GM18502 (cell line): ENCODE data around the gene PTPRT.

Experiments
- ATAC-seq: cut with Tn5 transposase; IDR thresholded peaks from one replicate; pipeline ENCODE4 v1.9.1; 2021; ENCODE audit warnings: mild to moderate bottlenecking; ENCODE audit not compliant: unreplicated experiment, poor library complexity

Gene PTPRT

DNA sequence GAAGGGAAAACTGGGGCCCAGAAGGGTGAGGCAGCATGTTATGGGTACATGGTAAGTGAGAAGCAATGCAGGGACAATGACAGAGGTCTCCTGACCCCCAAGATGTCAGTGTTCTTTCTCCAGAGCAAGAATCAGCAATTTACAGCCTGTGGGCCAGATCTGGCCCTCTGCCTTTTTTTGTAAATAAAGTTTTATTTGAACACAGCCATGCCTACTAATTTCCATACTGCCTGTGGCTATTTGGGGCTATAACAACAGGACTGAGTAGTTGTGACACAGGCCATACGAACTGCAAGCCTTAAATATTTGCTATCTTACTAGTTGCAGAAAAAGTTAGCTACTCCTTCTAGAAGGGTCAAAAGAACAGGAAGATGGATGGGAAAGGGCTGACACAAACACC lies 52.5 kb downstream of the PTPRT start:
- ATAC-seq, result no peak

DNA sequence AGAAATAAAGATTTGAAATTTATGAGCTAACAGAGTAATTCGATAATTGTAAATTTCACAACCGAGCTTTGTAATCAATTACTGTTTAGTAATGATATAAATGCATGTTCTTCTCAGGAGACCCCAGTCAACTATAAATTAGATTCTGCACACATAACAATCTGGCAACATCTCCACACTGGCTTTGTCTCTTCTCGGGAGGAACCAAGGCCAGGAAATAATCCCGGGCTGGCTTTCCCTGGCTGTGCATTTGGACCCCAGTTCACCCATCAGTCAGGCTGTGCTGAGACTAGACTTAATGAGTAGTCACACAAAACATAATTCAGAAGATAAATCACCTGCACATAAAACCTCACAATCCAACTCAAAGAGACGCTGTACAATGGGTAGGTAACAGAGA lies 65.5 kb downstream of the PTPRT start:
- ATAC-seq, result no peak

DNA sequence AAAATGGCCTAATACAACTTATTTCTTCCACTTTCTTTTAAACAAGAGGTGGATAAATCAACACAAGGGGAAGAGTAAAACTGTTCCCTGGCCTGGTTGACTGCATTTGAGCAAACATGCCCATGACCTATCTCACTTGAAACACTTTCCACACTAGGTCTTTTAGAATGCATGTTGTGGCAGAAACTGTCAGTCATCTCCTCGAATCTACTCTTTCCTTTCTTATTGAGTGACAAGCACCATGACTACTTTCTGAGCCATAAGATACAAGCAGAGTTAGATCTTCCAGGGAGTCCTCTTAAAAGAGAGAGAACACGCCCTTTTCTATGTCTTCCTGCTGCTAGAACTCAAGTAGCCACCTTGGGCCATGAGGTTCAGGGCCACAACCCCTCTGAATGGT lies 66.5 kb downstream of the PTPRT start:
- no peak for ATAC-seq

DNA sequence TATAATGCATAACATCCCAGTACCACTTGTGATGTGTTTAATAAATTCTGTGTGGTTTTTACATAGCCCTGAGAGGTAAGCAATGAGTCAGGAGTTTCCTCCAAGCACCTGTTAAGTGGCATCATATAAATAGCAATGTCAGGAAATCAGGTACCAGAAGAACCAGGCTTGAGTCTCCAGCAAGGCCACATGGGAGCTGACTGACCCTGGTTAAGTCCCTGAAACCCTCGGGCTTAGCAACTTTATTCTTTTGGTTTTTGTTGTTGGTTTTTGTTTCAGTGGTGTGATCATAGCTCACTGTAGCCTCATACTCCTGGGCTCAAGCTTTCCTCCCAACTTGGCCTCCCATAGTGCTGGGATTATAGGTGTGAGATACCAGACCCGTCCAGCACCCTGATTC lies 70.0 kb downstream of the PTPRT start:
- ATAC-seq, result no peak

DNA sequence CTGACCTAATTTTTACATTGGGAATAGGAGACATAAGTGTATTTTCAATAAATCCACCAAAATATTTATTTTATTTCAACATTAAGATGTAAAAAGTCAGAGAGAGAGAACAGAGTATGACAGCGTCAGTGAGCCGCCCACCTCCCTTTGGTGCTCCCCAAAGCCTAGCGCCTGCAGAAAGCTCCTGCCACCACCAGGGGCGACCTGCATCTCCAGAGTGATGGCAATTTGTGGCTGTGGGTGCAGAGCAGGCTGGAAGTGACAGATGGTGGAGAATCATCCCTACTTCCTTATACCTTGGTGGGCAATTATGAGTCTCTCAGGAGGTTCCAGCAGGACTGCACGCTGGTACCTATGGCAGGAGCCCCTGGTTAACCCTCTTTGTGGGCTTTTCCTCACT lies 87.3 kb downstream of the PTPRT start:
- ATAC-seq, result no peak

DNA sequence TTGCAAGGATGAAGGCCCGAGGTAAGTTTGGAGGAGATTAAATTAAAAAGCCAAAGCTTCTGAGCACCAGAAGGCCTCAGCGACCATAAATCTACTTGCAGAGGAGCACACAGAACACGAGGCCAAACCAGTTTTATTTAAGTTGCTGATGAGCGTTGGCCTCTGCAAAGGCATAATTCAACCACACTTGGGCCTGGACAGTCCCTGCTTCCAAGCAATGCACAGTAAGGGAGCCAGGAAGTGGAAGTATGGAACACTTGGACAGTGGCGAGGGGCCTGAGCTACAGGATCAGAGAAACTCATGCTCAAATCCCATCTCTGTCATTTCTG lies 92.8 kb downstream of the PTPRT start:
- no peak for ATAC-seq

DNA sequence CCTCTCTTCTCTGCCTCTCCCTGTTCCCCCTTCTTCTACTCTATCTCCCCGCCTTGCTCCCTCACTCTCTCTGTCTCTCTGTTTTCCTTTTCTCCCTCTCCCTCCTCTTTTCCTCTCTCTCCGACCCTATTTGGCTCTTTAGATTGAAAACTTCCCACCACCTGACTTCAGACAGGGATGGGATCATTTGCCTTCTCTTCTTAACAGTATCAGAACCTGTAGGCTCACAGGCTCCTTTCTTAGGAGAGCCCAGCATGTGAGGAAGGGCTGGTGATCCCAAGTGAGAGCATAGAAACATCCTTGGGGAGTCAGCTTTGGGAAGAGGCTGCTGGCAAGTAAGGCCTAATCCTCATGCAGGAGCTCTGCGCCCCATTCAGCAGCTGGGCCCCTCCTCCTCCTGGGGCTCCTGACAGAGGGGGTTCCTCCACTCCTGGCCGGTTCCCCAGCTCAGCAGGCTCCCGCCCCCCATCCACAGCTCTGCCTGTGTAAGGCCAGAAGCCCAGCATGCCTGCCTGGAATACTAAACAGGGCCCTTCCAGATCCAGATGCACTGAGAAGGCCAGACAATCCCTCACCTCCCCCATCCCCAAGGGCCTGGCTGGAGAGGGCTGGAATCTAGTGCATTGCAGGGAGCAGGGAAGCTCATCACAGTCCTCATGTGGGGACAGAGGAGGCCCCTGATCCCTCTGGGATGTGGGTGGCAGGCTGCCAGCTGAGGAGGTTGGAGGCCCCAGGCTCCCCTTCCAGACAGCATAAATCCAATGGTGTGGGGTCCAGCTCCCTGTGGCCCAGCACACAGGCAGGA lies 93.4 kb downstream of the PTPRT start:
- ATAC-seq, result no peak

DNA sequence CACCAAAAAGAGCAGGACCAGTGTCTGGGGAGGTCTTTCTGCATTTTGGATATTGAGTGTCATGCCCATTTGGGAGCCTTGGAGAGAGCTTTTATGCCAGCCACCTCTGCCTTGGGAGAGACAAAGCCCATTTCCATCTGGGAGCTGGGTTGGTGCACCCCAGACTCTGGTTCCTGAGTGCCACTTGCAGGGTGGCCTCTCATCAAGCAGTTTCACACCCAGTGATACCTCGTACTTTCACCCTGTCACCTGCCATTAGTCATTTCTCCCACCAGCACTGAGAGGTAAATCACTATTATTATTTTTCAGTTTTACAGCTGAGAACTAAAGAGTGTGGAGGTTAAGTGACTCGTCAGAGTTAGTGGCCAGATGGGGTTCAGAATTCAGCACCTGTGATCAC lies 94.7 kb downstream of the PTPRT start:
- no peak for ATAC-seq

DNA sequence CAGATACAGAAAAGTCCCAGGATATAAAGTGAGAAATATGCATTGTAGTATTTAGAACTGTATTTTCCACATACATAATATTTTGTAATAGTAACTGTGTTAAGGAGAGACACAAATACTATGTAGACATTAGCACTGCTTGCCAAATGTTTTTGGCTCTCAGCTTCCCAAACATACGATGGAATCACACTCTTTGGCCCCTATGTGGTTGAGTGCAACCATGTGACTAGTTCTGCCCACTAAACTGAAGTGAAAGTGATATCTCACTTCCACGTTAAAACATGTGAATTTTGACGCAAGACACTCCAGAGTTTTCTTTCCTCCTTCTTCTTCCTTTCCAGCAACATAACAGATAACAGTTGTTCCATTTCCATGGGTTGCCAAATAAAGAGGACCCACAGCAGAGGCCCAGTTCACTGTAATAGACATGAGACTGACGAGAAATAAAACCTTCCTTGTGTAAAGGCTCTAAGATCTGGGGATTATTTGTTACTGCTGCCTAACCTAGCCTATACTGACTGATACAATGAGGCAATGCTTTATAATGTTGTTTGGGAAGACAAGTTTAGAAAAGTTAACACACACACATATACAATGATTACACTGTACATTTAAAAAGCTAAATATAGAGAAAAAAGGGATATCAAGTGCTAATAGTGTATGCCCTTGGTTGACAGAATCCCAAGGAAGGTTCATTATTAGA lies 97.2 kb downstream of the PTPRT start:
- ATAC-seq, result no peak

DNA sequence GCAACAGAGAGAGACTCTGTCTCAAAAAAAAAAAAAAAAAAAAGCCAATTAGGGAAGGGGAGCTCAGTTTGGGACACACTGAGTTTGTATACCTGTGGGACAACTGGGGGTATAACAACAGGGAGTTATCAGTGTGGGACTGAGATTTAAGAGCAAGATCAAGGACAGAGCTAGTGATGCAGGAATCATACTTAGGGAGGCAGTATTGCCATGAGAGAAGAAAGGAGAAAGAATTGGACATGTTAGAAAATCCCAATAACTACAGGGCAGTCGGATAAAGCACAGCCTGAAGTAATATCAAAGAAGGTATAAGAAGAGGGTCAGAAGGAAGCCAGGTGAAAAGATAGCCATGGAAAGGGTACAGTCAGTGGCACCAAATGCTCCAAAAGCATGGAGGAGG lies 121.2 kb downstream of the PTPRT start:
- ATAC-seq, result no peak

DNA sequence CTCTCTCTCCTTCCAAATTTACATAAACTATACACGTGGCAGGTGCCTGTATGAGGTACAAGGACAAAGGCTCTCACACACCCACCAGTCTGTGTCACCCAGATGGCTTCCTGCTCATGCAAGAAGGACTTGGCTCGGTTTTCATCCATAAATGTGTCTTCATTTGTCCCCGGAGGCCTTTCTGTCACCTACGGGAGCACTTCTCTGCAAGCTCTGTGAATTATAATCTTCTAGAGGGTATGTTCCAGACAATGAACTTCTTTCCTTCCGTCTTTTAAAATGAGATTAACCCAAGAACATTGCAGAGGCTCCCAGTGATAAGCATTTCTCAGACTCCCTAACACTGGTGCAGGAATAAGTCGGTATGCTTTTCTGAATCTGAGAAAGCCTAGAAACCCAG lies 123.6 kb downstream of the PTPRT start:
- ATAC-seq, result no peak

DNA sequence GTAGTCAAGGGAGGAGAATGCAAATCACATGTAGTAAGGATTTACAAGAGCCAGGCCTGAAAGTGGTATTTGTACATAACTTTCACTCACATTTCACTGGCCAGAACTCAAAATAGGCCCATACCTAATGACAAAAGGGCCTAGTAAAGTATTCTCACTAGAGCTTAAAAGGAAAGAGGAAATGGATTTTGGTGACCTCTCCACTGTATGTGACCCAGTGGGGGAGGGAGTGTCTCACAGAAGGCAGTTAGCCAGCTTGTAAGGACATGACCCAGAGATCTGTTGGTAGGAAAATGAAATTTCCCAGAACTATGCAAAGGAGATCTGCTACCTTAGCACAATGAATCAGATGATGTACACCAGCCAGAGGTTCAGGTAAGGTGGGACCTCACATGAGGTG lies 124.4 kb downstream of the PTPRT start:
- no peak for ATAC-seq

DNA sequence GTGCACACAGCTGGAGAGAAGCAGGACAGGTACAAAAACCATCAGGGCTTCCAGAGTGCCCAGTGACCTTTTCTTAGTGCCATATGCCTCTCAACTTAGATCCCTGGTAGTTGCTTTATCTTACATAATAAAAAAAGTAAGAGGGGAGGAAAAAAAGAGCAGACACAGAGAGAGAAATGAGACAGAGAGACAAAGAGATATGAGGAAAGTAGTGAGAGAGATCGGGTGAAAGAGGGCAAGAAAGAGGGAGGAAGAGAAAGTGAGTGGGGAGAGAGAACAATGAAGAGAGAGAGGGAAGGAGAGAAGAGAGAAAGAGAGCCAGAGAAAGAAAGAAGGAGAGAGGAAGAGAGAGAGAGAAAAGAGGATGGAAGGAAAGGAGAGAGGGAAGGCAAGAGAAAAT lies 131.6 kb downstream of the PTPRT start:
- ATAC-seq, result no peak

DNA sequence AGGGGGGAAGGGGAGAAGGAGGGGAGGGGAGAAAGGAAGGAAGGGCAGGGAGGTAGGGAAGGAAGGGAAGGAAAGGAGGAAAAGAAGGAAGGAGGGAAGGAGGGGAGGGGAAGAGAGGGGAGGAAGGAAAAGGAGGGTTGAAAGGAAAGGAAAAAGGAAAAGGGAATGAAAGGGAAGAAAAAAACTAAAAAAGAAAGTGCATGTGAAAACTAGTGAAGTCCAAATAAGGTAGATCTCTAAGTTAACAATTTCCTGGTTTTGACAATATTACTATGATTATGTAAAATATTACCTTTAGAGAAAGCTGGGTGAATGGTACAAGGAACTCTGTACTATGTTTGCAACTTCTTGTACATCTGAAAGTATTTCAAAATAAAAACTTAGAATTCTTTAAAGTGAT lies 132.4 kb downstream of the PTPRT start:
- ATAC-seq, result no peak

DNA sequence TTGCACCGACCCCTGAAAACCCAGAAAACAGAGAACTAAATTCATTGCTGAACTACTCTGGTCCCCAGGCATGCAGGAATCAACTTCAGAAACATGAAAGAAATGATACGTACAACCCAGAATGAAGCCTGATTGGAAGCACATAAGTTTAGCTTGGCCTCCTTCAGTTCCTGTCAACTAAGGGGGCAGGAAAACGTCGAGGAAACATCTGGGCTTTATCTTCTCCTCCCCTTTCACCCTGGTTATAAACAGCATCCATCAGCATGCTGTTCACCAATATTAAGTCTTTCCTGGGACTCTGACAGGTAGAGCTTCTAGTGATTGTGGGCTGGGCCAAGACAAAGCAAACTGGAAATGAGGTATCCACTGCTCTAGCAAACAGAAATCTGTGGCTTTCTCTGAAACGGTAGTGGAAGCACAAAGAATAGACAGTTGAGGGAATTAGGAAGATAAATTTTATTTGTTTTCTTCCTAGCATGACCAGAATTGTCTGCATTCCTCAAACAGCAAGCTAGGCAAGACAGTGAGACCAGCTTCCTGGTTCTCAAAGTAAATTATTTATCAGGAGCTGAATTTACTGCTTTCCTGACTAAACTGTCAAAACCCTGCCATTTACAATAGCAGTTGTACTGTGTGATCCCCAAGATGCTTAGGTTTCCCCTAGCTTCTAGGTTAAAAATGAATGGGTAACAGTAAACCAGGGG lies 134.4 kb downstream of the PTPRT start:
- ATAC-seq, result no peak

DNA sequence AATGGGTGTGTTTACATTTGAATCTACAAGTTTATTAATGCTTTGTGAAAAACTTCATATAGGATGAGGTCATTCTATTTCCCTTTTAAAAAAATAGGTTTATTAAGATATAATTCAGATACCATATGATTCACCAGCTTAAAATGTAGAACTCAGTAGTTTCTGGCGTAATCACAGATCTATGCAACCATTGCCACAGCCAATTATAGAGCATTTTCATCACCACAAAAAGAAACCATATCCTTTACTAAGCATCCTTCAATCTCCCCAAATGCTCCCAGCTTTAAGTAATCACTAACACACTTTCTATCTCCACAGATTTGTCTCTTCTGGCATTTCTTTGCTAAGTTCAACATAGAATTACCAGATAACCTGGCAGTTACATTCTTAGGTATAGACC lies 137.2 kb downstream of the PTPRT start:
- ATAC-seq, result no peak

DNA sequence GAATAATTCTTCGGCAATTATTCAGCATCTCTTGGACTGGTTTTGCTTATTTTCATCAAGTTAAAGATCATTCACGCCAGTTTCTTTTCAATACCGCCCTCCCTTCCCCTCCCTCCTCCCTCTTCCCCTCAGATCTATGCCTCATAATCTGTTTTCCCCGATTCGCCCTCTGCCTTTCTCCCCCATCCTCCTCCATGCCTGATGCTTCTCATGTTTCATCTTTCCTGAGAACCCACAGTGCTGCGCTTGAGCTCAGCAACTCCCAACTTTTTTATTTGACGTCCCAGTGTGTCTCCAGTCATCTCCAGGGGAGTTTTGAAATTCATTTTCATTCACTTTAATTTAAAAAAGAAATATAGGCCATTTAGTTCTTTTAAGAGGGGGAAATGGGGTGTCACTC lies 142.7 kb downstream of the PTPRT start:
- ATAC-seq, result no peak

DNA sequence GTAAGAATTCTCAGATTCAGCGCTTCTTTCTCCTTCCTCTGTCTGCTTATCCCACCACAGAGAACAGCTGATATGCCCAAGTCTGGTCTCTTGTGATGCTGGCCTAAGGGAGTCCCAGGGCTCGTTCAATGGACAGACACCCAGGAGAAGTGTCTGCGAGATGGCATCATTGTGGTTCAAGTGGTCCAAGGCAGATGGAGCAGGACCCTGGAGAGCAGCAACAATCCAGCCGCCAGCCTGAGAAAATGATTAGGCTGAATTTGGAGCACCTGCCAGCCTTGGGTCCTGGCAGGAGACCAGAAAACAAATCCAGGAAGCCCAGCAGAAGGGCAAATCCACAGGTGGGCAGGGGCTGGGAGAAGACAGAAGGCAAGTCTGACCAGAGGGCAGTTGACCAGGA lies 145.8 kb downstream of the PTPRT start:
- ATAC-seq, result no peak

DNA sequence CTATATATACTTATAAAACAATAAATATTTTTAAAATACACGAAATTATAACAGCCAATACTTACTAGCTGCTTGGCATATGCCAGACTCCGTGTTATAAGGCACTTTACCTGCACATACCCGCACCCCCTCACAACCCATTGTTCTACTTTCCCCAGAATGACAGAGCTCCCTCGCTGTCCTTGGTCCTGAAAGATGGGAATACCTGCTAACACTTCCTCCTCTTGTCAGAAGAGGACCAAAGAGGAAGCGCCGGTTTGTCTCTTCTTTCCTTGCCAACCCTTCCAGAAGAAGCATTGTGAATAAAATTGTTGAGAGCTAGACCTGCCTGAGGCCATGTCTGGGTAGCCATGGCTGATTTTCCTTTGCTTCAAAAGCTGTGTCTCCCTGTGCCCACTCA lies 149.3 kb downstream of the PTPRT start:
- ATAC-seq, result no peak

DNA sequence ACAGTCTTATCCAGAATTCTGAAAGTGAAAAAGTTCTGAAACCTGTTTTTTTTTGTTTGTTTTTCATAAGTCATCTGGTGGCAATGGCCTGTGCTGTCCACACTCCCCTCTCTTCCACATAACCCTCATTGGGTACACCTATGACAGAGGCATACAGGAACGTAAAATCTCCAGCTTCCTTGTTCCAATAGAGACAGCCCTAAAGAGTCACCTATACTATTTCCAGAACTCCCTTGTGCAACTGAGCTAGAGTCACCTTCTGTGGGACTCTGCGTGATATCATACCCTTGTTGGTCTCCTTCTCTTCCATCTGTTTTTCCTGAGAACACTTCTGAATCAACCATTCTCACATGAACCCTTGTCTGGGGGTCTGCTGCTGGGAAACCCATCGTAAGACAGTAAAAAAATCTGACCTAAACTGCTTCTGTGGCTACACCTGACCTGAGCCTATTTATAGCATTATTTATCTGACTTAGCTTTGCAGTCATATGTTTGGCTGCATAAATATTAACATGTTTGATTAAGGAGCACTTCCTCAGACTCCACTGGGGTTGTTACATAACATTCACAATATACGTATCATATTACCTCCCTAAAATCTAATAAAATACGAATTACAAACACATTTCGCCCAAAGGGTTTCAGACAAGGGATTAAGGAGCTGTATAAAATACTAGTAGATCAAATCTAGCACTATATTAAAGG lies 151.9 kb downstream of the PTPRT start:
- ATAC-seq, result no peak
